ENCODE data around the gene SDHAF1.
"Not testable (repeated sequence)": the region's sequence is repeated elsewhere in the genome, so short reads cannot be mapped to it uniquely, and the experiment has no call there.

SDHAF1 gene

GRCh38 chr19:35995048-35995993, at the start of gene SDHAF1:
Gene SDHAF1 (plus strand): TSS chr19:35995188. CDS start chr19:35995275, 87 bp downstream.
- DNase-seq: peak; percentile 91

GRCh38 chr19:35946203-35946602, 48.8 kb upstream of the SDHAF1 start:
- no peak for DNase-seq

- DNase-seq: no peak
Observed at GRCh38 chr19:35949131-35949530, 45.9 kb upstream of the SDHAF1 start.

- DNase-seq: no peak
Observed at GRCh38 chr19:35955881-35956634, 38.9 kb upstream of the SDHAF1 start.

GRCh38 chr19:35957411-35957810, 37.6 kb upstream of the SDHAF1 start:
- DNase-seq: not testable (repeated sequence)

GRCh38 chr19:35958660-35959039, 36.3 kb upstream of the SDHAF1 start:
- DNase-seq: no peak

- peak; percentile 85 for DNase-seq
Observed at GRCh38 chr19:35959040-35959967, 35.7 kb upstream of the SDHAF1 start.

GRCh38 chr19:35959968-35960320, 35.0 kb upstream of the SDHAF1 start:
- DNase-seq: no peak

GRCh38 chr19:35960432-35960972, 34.5 kb upstream of the SDHAF1 start:
- no peak for DNase-seq

- no peak for DNase-seq
Observed at GRCh38 chr19:35963514-35963913, 31.5 kb upstream of the SDHAF1 start.

- DNase-seq: no peak
Observed at GRCh38 chr19:35966771-35967170, 28.2 kb upstream of the SDHAF1 start.

- DNase-seq: no peak
Observed at GRCh38 chr19:35973487-35973886, 21.5 kb upstream of the SDHAF1 start.

- no peak for DNase-seq
Observed at GRCh38 chr19:35975608-35976214, 19.3 kb upstream of the SDHAF1 start.

- DNase-seq: no peak
Observed at GRCh38 chr19:35977446-35978222, 17.4 kb upstream of the SDHAF1 start.

- DNase-seq: no peak
Observed at GRCh38 chr19:35978271-35978670, 16.7 kb upstream of the SDHAF1 start.

GRCh38 chr19:35978832-35979365, 16.1 kb upstream of the SDHAF1 start:
- DNase-seq: no peak

GRCh38 chr19:35980997-35981396, 14.0 kb upstream of the SDHAF1 start:
- not testable (repeated sequence) for DNase-seq

- no peak for DNase-seq
Observed at GRCh38 chr19:35983177-35983576, 11.8 kb upstream of the SDHAF1 start.

GRCh38 chr19:35986111-35986510, 8.9 kb upstream of the SDHAF1 start:
- no peak for DNase-seq

- DNase-seq: no peak
Observed at GRCh38 chr19:35986664-35987570, 8.1 kb upstream of the SDHAF1 start.
